HCT116 (cell line): Measurements from ENCODE around the gene PHF2.

ENCODE experiments used
- EZH2 ChIP-seq: fragments of 200-600 bp; sonication (generic); IDR thresholded peaks from 2 replicates; pipeline ENCODE4 v1.6.1; 2017; ENCODE audit warnings: antibody characterized with exemption, mixed run types
- EZH2phosphoT487 ChIP-seq: fragments of 200-600 bp; IDR thresholded peaks from 2 replicates; pipeline ENCODE4 v1.6.1; 2018; ENCODE audit warnings: antibody characterized with exemption, borderline replicate concordance
- POLR2A ChIP-seq: IDR thresholded peaks from 2 replicates; pipeline ENCODE4 v1.7.0; 2011; ENCODE audit warnings: borderline replicate concordance; ENCODE audit not compliant: insufficient read depth, insufficient read length; ENCODE audit errors: extremely low read depth
- TCF7L2 ChIP-seq: IDR thresholded peaks from 2 replicates; pipeline ENCODE4 v1.7.0; 2011; ENCODE audit warnings: borderline replicate concordance, inconsistent platforms; ENCODE audit not compliant: insufficient read depth, insufficient read length; ENCODE audit errors: extremely low read depth
- YY1 ChIP-seq: IDR thresholded peaks from 2 replicates; pipeline ENCODE4 v1.6.1; 2011; ENCODE audit warnings: low read length, low read depth, moderate library complexity, mild to moderate bottlenecking; ENCODE audit not compliant: insufficient replicate concordance; ENCODE audit errors: extremely low read depth
- TF ChIP-seq, protein P1 (sequence below), 3 experiments: fragments of 200-600 bp in 1 of 3; sonication (generic) in 1 of 3; IDR thresholded peaks in 2 of 3; conservative IDR thresholded peaks in 1 of 3; 2 replicates each; pipeline ENCODE4 v1.5.1; 2012 to 2017; ENCODE audit warnings: low read depth in 2 of 3, low read length in 2 of 3, antibody characterized with exemption in 1 of 3, borderline replicate concordance in 1 of 3, control low read depth in 1 of 3, mild to moderate bottlenecking in 1 of 3, mixed read lengths in 1 of 3, mixed run types in 1 of 3, moderate library complexity in 1 of 3; ENCODE audit not compliant: insufficient read depth in 1 of 3

DNA sequence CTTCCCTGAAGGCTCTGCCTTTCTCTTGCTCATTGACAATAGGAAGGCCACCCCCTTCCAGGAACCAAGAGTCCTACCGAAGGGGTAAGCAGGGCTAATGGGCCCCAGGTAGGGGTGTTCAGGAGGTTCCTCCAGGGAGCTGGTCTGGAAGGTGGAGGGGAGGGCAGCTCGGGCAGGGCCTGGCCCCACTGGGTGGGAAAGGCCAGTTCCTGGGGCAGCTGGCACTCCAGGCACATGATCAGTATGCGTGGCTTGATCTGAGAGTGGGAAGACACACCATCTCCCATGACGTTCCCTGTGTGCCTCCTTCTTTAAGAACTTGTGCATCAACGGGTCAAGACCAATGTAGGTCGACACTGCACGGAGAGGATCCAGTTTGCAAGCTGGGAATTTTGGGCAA, 149.8 kb downstream of the PHF2 start:
- TF ChIP-seq EZH2phosphoT487 = no peak
- TF ChIP-seq, protein P1, sequence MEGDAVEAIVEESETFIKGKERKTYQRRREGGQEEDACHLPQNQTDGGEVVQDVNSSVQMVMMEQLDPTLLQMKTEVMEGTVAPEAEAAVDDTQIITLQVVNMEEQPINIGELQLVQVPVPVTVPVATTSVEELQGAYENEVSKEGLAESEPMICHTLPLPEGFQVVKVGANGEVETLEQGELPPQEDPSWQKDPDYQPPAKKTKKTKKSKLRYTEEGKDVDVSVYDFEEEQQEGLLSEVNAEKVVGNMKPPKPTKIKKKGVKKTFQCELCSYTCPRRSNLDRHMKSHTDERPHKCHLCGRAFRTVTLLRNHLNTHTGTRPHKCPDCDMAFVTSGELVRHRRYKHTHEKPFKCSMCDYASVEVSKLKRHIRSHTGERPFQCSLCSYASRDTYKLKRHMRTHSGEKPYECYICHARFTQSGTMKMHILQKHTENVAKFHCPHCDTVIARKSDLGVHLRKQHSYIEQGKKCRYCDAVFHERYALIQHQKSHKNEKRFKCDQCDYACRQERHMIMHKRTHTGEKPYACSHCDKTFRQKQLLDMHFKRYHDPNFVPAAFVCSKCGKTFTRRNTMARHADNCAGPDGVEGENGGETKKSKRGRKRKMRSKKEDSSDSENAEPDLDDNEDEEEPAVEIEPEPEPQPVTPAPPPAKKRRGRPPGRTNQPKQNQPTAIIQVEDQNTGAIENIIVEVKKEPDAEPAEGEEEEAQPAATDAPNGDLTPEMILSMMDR (IDR thresholded peaks at IDR 0.05 in 2 of 3, conservative IDR thresholded peaks at IDR 0.05 in 1 of 3; ENCODE audit: borderline replicate concordance in 1 of 3, insufficient read depth in 1 of 3, low read depth in 2 of 3, low read length in 2 of 3) = no peak
- no peak for TF ChIP-seq YY1
- no peak for TF ChIP-seq POLR2A
- TF ChIP-seq EZH2 = no peak
- no peak for TF ChIP-seq TCF7L2
